GM19455 (cell line): ENCODE results near the gene ZDHHC13.

Experiments
- ATAC-seq: cut with Tn5 transposase; IDR thresholded peaks from one replicate; pipeline ENCODE4 v1.9.1; 2021; ENCODE audit not compliant: unreplicated experiment

The ZDHHC13 gene, protein sequence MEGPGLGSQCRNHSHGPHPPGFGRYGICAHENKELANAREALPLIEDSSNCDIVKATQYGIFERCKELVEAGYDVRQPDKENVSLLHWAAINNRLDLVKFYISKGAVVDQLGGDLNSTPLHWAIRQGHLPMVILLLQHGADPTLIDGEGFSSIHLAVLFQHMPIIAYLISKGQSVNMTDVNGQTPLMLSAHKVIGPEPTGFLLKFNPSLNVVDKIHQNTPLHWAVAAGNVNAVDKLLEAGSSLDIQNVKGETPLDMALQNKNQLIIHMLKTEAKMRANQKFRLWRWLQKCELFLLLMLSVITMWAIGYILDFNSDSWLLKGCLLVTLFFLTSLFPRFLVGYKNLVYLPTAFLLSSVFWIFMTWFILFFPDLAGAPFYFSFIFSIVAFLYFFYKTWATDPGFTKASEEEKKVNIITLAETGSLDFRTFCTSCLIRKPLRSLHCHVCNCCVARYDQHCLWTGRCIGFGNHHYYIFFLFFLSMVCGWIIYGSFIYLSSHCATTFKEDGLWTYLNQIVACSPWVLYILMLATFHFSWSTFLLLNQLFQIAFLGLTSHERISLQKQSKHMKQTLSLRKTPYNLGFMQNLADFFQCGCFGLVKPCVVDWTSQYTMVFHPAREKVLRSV

DNA sequence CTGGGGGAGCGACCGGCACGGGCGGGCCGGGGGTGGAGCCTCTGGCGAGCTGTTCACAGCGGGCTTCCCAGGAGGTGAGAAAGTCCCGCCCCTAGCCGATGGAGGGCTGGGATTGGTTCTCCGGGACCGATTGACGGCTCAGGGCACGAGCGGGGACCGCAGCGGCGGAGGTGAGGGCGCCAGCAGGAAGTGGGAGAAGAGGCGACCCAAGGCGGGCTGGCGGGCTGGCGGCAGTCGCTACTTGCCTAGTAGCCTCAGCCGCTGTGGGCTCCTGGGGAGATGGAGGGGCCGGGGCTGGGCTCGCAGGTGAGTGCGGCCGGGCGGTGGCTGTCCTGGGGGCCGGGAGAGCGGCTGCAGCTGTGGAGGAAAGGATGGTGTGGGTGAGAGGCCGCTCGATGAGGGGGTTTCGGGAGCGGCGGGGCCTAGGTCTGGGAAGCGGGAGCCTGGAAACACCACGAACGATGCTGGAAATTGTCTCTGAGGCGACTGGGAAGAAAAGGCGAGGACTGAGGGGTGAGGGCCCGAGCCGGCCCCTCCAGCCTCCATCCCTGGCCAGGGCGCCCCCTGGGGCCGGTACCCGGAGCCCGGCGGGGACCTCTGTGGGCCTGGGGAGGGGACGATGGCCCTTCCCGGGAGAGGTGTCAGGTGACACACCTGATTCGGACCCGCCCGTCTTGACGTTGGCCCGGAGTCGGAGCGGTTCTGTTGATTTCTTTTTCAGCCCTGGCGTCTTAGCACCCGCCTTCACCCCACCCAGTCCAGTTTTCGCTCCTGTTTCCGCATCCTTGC lies at the start of gene ZDHHC13:
ZDHHC13 (plus strand) TSS at position 198 of the 789 bp plus-strand sequence; CDS start at position 280, 82 bp downstream.
- peak; percentile 99 for ATAC-seq

DNA sequence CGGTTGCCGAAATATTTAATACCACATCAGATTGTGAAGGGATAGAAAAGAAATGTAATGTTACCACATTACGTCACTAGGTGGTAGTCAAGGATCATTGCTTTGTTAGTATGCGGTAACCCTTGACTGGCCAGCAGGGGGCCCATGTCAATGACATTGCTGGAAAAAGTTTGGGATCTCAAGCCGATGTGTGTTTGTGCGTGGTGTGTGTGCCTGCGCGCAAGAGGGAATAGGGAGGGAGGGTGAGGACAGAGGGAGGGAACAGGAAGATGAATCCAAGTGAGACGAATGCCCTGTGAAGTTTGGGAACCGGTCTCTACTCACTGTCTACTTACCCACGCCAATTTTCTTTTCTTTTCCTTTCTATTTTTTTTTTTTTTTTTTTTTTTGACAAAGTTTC lies 45.7 kb upstream of the ZDHHC13 start:
- peak; percentile 99 for ATAC-seq

DNA sequence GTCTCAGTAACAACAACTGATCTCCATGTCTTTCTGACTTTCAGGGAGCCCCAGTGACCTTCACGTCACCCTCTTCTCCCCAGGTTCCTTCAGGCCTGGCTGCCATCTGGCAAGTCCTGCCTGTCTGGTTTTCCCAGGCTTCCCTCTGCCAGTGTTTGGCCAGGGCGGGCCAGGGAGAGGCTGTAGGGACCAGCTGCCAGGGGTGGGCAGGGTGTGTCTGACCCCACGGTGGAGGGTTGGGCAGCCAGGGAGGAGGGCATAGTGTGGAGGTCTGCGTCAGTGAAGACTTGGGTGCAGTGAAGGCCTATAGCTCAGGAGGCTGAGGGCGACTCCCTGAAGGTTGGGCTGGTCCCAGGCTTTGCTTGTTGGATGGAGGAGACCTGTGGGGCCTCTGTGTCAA lies 44.5 kb upstream of the ZDHHC13 start:
- no peak for ATAC-seq

DNA sequence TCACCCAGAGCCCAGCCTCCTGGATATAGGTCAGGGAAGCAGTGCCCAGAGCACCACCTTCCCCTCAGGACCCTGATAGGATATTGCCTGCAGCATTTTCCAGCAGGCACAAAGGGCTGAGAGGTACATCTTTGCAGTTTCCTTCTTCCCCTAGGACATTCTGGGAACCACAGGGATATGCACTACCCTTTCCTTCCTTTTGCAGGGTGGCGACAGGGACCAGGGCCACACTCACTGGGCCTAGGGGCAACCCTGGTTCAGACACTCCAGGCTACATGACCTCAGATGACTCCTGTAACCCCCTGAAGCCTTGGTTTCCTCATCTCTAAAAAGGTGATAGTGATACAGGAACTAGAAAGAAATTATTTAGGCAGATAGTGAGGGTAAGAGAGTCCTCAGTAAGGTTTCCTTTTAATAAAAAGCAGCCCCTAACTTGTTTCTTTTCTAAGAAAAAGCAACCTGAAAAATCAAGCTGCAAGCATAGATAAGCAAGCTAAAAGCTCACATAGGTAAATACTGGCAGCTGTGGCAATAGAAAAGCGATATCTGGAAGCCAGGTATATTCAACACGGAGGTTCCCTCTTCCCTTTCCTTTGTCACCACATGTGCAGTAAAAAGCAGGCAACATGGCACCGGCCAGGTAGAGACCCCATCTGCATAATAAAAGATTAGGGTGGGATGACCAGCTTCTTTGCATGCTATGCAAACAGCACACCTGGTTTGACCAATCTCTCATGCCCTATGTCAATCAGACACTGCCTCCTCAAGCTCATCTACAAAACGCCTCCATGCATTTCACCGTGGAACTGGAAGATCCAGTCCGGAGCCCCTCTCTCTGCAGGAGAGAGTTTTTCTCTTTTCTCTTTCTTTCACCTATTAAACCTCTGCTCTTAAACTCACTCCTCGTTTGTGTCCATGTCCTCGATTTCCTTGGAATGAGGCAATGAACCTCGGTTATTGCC lies 43.2 kb upstream of the ZDHHC13 start:
- no peak for ATAC-seq

DNA sequence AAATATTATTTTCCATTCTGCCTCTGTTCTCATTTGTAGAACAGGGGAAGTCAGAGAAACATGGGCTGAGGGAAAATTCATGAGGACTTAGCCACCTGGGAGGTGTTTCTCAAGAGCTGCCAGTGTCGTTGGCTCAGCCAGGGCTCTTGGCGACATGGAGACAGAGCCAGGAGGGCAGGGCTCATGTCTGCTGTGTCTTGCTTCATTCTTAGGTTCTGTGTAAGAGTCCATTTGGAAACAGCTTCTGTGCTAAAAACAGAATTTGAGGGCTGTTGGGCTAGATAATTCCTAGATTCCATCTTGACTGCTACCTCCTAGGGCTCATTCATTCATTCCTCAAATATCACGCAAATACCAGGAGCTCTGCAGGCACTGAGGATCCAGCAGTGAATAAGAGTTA lies 41.3 kb upstream of the ZDHHC13 start:
- ATAC-seq, result no peak

DNA sequence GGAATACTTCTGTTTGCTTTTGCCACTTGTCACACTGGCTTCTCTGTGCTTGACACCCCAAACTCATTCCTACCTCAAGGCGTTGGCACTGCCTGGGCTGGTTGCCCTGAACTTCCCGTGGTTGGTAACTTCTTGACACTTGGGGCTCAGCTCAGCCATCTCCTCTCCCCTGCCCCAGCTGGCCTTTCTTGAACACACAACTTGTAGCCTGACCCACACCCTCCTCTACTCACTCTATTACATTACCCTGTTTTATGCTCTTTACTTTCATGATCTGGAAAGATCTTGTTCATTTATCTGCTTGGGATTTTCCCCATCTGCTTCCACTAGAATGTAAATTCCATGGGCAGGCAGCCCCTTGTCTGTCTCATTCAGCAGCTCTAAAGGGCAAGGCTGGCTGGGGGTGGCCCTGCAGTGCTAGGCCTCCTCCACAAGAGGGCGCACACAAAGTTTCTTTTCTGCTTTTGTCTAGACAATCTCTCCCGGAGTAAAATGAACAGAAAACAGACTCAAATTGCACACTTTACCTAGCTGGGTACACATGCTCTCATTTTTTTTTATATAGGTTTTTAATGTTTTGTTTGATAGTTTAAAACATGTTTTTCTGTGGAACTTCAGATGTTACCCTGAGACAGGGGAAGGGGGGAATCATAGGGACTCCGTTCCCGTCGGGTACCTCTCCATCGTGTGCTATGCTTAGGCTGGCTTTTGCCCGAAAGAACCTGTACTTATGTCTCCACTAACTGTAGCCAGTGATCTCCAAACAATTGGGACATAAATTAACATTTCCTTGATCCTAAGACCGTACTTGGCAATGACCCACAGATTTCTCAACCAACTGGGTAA lies 40.0 kb upstream of the ZDHHC13 start:
- ATAC-seq, result peak; percentile 82

DNA sequence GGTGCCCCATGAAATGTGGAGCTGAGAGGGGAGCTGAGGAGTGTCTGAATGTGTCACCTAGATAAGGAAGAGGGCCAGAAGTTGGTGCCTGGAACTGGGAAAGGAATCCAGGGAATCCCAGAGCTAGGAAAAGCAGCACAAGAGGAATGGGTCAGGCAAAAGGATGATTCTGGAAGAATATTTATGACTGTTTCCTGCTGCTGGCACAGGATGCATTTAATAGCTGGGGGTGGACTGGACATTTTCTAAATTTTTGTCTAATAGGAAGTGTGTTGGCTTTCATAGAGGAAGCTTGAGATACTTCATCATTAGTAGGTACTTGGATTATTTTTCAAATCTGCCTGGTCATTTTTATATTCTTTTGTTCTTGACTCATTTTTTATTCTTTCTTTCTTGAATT lies 39.0 kb upstream of the ZDHHC13 start:
- no peak for ATAC-seq

DNA sequence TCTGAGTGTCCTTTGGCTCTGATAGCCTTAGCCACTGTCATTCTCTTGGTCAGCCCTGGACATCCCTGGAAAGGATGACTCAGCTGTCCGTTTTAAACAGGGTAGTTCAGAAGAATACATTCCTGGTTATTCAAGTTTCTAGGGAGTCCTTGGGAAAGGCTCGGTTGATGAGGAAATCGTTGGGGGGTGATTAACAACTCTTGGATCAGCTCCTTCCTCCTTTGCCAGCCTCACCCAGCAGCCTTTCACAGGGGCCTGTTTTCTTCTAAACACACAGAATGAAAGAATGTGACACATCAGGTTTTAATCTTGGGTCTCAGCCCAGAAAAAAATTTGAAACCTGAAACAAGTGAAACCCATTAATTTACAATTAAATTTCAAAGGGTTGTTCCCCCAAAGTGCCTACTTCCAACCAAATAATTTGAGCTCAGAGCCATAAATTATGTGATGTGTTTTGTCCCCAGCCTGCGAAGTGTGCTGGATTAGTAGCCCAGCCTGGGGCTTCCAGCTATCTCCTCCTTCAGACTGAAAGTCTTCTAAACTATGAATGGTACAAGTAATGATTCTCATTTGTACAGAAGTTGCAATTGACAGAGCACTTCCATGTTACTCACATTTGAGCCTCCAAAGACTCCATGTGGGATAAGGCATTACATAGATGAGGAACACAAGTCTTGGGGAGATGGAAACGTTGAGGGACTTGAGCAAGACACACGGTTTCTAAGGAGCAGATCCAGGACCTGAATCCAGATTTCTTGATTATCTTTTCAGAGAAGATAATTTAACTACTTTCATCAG lies 37.1 kb upstream of the ZDHHC13 start:
- no peak for ATAC-seq

DNA sequence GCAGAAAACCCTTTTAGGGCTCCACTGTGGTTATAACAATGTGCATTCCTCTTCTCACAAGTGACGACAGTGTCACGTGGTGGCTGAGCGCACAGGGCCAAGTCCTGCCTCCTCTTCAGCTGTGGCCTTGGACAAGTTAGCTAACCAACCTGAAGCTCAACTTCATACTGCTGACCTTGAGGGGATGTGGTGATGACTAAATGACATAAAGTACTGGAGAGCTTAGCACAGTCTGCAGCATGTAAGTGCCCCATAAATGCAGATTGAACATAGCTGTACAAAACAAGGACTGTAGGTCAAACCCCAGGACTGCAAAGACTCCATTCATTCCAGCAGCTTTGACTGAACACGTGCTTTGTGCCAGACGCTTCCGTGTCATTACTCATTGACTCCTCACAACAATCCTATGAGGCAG lies 36.4 kb upstream of the ZDHHC13 start:
- no peak for ATAC-seq

DNA sequence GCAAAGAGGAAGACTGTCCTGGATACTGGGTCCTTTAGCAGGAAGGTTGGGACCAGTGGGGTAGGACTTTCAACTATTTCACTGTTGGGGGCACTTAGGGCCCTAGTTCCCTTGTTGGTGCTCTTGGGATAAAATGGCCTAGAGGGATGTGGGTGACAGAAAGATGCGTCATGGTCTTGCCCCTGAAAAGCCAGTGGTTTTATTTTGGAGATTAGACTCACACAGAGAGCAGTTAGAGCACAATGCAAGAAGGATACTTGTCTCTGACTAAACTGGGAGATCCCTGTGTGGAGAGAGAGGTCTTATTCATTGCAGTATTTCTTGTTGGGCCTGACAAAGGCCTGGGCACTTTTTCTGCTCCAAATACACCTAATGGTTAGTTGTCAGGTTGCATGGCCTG lies 33.8 kb upstream of the ZDHHC13 start:
- ATAC-seq, result no peak

DNA sequence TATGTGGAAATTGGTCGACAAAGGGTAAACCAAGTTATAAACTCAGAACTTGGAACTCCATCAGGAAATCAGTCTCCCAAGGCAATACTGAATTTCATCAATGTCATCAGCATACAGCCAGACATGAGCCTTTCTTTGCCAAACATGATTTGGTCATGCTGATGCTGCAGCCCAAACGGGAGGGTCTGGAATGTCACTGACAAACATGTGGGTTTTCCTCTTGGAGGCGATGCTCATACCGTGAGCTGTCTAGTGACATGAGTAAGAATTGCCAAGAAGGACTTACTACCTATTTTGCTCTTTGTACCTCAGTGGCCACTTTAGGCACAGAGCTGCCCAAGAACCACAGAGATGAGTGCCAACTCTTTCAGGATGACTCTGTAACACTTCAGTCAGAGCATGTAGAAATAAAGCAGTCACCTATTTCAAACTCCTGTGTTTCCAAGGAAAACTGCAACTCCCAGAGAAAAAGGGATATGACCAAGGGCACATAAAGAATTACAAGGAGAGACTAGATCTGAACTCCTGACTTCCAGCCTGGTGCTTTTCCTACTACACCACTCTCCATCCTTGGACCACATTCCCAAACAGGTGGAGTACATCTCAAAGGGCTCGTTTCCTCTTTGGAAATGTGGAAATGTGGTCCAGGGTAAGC lies 32.2 kb upstream of the ZDHHC13 start:
- no peak for ATAC-seq

DNA sequence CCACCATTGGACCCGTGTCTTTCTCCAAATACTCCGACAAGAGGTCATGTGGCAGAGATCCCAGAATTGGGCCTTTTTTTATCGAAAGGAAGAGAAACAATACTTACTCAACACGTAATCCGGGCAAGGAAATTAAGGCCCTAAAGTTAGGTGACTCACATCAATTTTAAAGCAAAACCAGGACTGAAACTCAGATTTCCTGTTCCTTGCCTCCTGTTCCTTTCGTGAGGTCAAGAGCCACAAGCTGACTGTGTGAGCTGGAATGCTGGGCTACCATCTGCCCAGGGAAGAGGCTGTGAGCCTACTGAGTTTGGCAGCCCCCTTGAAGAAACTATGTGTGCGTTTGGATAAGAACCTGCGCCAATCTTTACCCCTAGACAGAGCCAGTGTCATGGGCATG lies 29.3 kb upstream of the ZDHHC13 start:
- no peak for ATAC-seq

DNA sequence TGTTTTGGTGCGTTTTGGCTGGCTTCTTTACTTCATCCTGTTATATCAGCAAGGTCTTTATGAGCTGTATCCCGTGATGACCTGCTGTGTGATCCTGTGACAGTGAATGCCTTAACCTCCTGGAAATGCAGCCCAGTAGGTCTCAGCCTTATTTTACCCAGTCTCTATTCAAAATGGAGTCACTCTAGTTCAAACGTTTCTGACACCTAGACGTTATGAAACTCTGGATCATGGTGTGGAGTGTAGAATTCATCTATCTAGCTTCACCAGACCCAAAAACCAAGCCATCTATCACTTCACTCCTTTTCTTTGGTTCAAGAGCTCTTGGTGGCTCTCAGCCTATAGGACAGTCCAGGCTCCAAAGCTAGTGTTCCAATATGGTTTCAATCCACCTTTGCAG lies 28.2 kb upstream of the ZDHHC13 start:
- ATAC-seq, result no peak

DNA sequence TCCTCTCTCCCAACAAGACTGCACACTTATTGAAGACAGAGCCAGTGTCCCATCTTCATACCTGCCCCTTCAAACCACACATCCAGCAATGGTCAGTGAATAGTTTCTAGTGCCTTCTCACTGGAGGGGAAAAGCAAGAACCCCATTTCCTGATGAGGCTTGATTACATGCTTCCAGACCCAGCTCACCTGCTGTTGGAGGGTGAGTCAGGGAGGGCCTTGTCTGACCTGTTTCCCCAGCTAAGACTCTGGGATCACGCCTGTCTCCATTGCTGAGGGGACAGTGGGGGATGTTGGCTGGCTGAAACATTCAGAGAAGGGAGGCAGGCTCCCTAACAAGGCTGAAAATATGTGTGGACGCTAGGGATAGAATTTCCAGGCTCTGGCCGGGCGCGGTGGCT lies 27.5 kb upstream of the ZDHHC13 start:
- no peak for ATAC-seq

DNA sequence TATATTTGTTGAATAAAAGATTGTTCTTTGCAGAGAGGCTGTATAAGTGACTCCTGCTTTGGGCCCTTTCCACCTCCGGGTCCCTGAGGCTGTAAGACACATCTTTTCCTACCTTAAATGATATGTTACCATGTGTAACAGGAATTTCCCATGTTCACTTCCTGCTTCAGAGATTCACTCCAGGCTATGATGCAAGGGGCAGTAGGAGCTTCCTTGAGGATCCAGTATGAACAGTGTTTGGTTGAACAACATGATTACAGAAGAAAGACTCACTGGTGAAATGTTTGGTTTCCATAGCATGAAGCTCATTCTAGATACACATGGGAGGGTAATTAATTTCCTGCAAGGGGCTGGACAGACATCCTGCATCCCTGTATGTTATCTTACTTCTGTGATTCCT lies 25.6 kb upstream of the ZDHHC13 start:
- ATAC-seq, result no peak

DNA sequence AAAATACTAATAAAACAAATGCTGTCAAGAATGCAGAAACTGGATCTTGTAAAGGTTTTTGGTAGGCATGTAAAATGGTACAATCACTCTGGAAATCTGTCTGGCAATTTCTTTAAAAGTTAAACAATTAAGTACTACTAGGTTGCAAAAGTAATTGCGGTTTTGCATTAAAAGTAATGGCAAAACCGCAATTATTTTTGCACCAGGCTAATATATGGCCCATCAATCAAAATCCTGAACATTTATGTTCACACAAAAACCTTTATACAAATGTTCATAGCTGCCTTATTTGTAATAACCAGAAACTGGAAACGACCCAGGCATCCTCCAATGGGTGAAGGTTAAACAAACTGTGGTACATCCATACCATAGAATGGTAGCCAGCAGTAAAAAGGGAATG lies 24.6 kb upstream of the ZDHHC13 start:
- ATAC-seq, result no peak

DNA sequence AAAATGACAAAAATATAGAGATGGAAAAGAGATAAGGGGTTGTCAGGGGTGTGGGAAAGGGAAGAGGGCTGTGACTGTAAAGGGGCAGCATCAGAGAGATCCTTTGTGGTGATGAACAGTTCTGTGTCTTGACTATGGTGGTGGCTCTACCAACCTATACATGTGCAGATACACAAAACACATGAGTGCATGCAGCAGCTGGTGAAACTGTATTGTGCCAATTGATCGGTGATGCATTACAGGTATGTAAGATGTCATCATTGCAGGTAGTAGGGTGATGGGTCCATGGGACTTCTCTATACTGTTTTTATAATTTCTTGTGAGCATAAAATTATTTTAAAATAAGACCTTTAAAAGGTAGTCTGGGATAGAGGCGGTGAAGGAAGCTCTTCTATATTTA lies 24.1 kb upstream of the ZDHHC13 start:
- ATAC-seq, result no peak

DNA sequence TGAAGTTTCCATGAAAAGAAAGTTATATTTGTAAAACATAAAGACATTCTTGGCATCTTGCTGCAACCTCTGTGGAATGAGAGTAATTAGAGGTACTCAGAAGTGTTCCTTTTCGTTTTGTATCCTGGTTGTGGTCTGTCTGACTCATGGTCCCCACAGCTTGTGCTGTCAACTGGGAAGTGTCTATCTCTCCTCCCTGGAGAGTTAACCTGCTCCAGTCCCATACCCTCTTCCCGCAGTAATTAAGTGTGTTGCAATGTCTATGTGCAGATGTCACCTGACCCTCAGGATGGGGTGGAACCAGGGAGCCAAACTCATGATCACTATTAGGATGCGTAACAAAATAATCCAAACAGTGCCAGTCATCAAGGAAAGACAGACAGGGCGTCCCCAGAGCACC lies 23.0 kb upstream of the ZDHHC13 start:
- no peak for ATAC-seq

DNA sequence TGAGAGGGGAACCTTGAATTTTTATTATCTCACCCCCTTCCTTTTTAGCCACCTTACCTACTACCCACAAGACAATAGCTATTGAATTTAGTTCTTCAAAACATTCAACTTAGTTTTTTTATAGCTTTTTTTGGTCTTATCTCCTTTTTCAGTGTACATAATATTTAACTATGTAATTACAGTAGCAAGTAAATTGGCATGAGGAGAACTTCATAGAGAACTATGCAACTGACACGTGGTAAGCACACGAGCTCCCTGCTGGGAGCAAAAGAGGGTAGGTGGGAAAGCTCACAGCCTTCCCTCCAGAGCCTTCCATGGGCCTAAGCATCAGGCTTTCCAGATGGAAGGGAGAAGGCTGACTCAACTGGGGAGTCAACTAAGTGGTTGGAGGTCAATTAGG lies 22.1 kb upstream of the ZDHHC13 start:
- no peak for ATAC-seq
